ENCODE measurements around the gene GNAZ.

GNAZ gene

GRCh38 chr22:23117891-23118646 lies 47.8 kb downstream of the GNAZ start:
- no peak for DNase-seq (ENCODE audit: low read depth in 4 of 4, low spot score in 1 of 4)

DNA sequence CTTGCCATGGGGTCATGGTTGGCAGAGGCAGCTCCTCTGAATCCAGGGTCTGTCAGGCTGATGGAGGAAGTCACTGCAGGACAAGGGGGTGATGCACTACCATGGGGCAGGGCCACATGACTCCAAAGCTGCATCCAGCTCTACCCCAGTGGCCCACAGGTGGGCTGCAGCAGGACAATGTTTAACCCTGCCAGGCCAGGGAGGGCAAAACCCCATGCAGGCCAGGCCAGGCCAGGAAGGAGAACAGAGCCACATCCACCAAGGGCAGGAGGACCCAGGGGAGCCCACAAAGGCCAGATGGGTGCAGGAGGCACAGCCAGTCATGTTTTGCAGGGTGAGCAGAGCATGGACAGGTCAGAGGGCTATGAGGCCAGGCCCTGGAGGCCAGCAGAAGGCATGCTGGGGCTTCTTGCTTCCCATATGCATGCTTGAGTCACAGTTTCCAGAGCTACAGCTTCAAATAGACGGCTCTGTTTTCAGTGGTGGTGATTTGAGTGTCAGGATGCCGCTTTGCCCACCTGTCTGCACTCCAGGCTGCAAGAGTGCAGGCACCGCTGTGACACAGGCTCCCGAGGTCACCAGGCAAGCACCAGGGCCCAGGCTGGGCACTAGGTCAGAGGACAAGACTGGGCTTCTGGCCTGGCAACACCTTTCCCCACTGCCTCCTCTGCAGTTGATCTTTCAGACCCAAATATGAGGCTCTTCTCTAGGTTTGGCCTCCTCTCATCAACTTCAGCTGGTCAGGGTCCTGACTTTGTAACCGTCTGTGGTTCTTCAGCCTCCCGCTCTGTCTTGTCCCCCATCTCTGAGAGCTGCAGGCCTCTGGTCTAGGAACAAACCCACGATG lies 48.6 kb downstream of the GNAZ start:
- DNase-seq (ENCODE audit: low read depth in 4 of 4, low spot score in 1 of 4): no peak

DNA sequence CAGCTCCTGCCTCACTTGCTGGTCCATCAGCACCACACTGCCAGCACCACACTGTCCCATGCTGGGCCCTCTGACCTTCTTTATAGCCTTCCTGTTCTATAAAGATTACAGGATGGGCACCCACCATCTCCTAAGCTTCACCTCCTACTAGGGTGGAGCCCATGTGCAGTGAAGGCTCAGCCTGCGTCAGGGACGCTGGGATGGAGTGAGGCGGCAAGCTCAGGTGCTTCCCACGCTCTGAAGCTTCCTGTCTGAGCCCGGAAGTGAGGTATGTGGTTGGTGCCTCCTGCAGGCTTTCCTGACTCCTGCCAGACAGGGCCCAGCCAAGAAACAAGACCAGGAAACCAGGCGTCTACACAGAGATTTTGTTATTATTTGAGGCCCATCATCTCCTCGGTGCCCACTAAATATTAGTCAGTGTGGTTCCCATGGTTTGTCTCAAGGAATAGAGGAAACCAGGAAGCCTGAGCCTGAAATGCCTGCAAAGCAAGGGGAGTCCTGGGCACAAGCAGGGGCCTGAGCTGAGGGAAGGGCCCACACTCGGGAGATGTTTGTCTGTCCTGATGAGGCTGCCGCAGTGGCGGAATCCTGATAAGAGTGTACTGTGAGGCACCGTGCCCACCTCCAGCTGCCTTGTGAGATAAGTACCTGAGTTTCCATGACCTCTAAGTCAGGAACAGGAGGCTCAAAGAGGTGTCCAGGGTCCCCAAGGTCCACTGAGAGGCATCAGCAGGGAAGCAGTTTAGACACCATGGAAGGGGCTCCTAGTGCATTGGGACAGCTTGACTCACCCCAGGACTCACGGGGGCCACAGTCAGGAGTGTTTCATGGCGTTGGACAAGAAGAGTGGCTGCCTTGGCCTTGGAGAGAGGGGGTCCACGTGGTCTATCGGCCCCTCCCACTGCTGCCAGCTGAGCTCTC lies 49.4 kb downstream of the GNAZ start:
- DNase-seq (ENCODE audit: low read depth in 4 of 4, low spot score in 1 of 4): peak; percentile 29 to 45 (median 36)

GRCh38 chr22:23120415-23120899 lies 50.1 kb downstream of the GNAZ start:
- no peak for DNase-seq (ENCODE audit: low read depth in 4 of 4, low spot score in 1 of 4)

DNA sequence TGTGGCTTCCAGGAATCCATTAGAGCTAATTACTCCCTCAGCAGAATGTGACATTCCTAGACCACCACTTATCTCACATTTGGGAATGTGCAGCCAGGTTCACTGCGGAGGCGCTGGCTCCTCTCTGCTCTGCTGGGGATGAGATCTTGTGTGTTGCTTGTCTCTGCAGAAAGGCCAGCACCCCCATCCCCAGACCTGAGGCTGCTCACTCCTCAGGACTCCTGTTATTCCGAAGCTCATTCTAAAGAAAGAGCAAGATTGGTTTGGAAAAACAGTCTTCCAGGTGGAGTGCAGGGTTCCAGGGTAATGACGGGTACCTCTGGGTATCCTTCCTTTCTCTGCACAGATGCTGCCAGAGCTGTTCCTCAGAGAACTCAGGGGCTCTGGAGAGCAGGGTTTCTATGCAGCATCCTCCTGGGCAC lies 50.7 kb downstream of the GNAZ start:
- DNase-seq (ENCODE audit: low read depth in 4 of 4, low spot score in 1 of 4): no peak

DNA sequence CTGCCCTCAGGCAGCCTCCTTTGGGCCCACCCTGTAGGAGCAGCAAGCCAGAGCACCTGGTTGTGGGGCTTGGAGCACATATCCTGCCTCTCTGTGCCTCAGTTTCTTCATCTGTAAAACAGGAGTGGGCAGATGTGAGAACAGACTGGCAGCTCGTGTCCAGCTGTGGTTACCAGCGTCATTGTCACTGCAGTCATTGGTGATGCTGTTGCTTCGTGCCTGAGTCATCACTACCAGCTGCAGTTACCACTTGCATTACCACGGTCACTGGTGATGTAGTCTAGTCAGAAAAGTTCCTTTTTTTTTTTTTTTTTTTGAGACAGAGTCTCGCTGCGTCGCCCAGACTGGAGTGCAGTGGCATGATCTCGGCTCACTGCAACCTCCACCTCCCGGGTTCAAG lies 51.1 kb downstream of the GNAZ start:
- no peak for DNase-seq (ENCODE audit: low read depth in 4 of 4, low spot score in 1 of 4)

- no peak for DNase-seq (ENCODE audit: low read depth in 4 of 4, low spot score in 1 of 4)
Observed at GRCh38 chr22:23122216-23122957, 52.1 kb downstream of the GNAZ start.

- DNase-seq (ENCODE audit: low read depth in 4 of 4, low spot score in 1 of 4): no peak
Observed at GRCh38 chr22:23122992-23123803, 52.9 kb downstream of the GNAZ start.

DNA sequence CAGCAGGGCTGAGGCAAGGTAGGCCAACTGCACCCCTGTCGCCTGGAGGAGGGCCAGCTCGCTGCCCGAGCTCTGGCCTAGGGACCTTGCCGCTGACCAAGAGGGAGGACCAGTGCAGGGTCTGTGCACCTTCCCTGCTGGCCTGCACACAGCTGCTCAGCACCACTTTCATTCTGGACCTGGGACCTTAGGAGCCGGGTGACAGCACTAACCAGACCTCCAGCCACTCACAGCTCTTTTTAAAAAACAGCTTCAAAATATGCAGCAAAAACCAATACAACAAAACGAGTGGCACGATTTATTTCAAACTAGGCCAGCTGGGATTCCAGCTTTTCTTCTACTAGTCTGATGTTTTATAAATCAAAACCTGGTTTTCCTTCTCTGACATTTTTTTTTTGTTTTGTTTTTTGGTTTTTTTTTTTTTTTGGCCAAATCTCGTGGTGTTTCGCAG lies 53.5 kb downstream of the GNAZ start:
- no peak for DNase-seq (ENCODE audit: low read depth in 4 of 4, low spot score in 1 of 4)

DNA sequence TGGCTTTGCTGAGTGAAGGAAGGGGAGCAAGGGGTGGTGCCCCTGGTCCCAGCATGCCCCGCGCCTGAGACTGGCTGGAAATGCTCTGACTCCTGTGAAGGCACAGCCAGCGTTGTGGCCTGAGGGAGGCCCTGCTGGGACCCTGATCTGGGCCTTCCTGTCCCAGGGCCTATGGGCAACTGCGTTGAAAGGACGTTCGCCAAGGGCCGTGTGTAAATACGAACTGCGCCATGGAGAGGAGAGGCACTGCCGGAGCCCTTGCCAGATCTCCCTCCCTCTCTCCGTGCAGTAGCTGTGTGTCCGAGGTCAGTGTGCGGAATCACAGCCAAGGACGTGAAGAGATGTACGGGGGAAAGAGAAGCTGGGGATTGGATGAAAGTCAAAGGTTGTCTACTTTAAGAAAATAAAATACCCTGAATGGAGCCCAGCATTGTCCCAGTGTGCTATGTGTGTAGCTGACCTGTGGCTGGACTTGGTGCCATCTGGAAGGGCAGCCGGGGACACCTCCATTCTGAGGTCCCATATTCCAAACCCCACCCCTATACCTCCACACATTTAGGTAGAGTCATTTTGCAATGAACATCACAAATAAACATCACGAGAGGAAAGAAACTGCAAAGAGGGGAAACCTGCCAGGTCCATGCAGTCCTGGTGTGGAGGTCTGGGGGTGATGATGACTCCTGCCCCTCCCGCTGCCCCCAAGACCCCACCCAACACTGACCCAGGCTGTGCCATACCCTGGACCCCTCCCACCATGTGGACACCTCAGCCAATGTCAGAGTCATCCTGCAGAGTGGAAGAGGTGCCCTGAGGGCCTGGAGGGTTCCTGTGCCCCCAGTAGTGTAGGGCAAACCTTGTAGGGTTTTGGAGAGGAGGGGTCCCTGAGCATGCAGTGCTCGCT lies 54.5 kb downstream of the GNAZ start:
- no peak for DNase-seq (ENCODE audit: low read depth in 4 of 4, low spot score in 1 of 4)

GRCh38 chr22:23125512-23126103 lies 55.3 kb downstream of the GNAZ start:
- DNase-seq (ENCODE audit: low read depth in 4 of 4, low spot score in 1 of 4): no peak

DNA sequence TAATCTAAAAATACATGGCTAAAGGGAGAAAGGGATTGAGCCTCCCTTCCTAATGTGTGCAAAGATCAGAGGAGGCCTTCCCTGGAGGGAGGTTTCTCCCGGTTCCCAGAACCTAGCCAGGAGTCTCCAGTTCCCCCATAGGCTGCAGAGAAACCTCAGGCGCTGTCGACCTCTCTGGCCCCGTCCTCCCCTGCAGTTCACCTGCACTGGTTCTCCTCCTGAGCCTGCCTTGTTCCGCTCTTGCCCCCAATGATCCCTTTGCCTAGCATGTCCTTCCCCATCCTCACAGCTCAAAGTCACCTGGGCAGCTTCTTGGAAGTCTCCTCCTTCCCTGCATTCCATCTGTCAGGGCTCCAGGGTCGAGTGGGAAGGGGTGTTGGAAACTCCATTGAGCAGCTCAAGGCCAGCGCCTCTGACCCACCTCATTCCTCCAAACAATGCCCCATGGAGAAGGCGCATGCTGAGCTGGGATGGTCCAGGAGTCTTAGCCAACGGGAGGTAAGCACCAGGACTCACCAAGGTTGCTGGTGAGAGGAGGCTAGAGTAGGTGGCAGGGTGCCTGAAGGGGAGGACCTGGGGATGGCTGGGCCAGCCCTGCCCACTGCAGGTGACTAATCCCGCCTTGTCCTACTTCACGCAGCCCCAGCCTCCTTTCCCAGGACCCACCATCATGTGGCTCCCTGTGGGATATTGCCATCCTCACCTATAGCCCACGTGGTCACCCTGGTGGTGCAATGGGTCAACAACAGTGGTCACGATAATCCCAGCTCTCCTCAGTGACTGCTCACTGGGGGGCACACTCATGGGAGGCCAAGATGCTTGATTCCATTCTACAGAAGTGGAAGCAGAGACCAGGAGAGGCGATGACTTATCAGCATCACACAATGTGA lies 56.1 kb downstream of the GNAZ start:
- no peak for DNase-seq (ENCODE audit: low read depth in 4 of 4, low spot score in 1 of 4)

- no peak for DNase-seq (ENCODE audit: low read depth in 4 of 4, low spot score in 1 of 4)
Observed at GRCh38 chr22:23127055-23127756, 56.9 kb downstream of the GNAZ start.

DNA sequence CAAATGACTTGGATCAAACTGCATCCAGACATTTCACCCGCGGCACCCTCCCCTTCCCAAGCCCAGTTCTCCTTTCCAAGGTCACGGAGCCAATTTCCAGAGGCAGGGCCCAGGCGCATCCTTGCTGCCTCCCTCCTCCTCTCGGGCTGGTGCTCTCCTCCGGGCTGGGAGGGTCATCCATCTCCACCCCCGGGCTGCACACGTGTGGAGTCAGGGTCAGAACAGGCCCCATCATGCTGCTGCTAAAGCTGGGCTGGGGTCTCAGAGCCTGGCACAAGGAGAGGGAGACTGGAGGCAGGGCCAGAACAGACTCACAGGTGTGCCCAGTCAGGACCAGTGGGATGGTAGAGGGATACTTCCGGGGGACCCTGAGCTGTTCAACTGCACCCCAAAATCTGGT lies 57.5 kb downstream of the GNAZ start:
- no peak for DNase-seq (ENCODE audit: low read depth in 4 of 4, low spot score in 1 of 4)

- peak; percentile 54 to 65 (median 58) for DNase-seq (ENCODE audit: low read depth in 4 of 4, low spot score in 1 of 4)
Observed at GRCh38 chr22:23128269-23129108, 58.2 kb downstream of the GNAZ start.

DNA sequence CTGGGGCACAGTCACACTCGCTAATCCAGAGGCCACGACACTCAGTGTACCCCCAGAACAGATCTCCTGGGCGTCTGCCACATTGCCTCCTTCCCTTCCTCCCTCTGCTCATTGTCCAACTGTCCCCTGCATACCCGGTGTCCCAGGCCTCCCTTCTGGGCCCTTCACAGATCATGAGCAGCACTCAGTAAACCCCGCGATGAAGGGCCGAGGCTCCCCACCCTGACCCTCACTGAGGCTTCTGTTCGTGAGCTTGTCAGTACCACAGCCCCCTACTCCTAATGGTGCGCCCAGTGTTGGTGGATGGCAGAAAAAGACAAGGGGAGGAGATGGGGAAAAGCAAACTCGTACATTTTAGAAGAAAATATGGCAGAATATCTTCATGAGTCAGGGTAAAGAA lies 58.8 kb downstream of the GNAZ start:
- DNase-seq (ENCODE audit: low read depth in 4 of 4, low spot score in 1 of 4): no peak

Data from stimulated activated CD4-positive, alpha-beta T cell treated with anti-CD3 and anti-CD28 coated beads, Interleukin-1b, Interleukin-23, amount 100 ng/mL, for 24 hours (primary cell).